Ovary (tissue), 9 donors: ENCODE measurements around the gene TRAF3IP1. TPM values are rescaled to one million over a fixed set of nuclear protein-coding genes. Genes with fewer than 3 reads are reported as not detected.

Source experiments
- DNase-seq, 5 donors: peaks; one replicate each; pipeline ENCODE4 v3.0.0-alpha.2; 2019 to 2020
- H3K27ac ChIP-seq, 2 donors: fragments of 200-600 bp; one replicate each; pipeline versions ENCODE4 v1.5.1 to v1.8.0; 2019 to 2022
- H3K27me3 ChIP-seq: fragments of 200-600 bp; one replicate; pipeline ENCODE4 v1.8.0; 2022
- H3K36me3 ChIP-seq: fragments of 200-600 bp; sonication (generic); one replicate; pipeline ENCODE4 v1.5.1; 2019
- H3K4me1 ChIP-seq: one replicate; pipeline ENCODE4 v1.8.1; 2013; ENCODE audit warnings: mild to moderate bottlenecking, moderate library complexity; ENCODE audit not compliant: insufficient read depth
- H3K4me3 ChIP-seq: fragments of 200-600 bp; sonication (generic); one replicate; pipeline ENCODE4 v1.5.1; 2017
- H3K9me3 ChIP-seq, 2 donors: fragments of 200-600 bp in 1 of 2; sonication (generic) in 1 of 2; one replicate each; pipeline versions ENCODE4 v1.5.1 to v1.8.1; 2013 to 2019; ENCODE audit warnings: mild to moderate bottlenecking in 1 of 2, moderate library complexity in 1 of 2
- CTCF ChIP-seq, 3 donors: fragments of 450-650 bp in 2 of 3; fragments of 200-600 bp in 1 of 3; IDR thresholded peaks; one replicate each; pipeline versions ENCODE4 v1.5.1 to v1.8.0; 2016 to 2022; ENCODE audit warnings: antibody characterized with exemption in 3 of 3, mild to moderate bottlenecking in 1 of 3
- EP300 ChIP-seq: sonication (generic); formaldehyde crosslinking; IDR thresholded peaks from one replicate; pipeline ENCODE4 v1.6.1; 2017; ENCODE audit warnings: antibody characterized with exemption
- POLR2A ChIP-seq: fragments of 450-650 bp; IDR thresholded peaks from one replicate; pipeline ENCODE4 v1.6.1; 2017; ENCODE audit warnings: antibody characterized with exemption, mild to moderate bottlenecking, moderate library complexity
- WGBS, 3 donors: extraction: QIAGEN DNeasy Blood & Tissue Kit in 1 of 3; methylation state at CpG; one replicate each; pipeline versions ENCODE4 v1.1.5 to v1.1.7; 2013 to 2017; 5-methylcytosine and 5-hydroxymethylcytosine counted together
- intact Hi-C, 4 donors: fragments of 100-400 bp; cut with DNase I; formaldehyde crosslinking; loops; one replicate each; pipeline versions ENCODE4 v1.11.0 to v1.15.1; 2022 to 2023
- polyA plus RNA-seq, 2 donors: library from polyadenylated mRNA; stranded (reverse); fragments of 200-250 nt in 1 of 2; fragments of 350-450 nt in 1 of 2; fragmentation: Illumina TruSeq in 1 of 2; extraction: RNeasy Lipid Tissue Mini Kit (QIAGEN cat#74804) in 1 of 2; gene quantifications; one replicate each; pipeline ENCODE4 v1.2.3, GENCODE V29; 2013 to 2014
- total RNA-seq, 7 donors: library from RNA; depleted of rRNA in 2 of 7; stranded (reverse); fragments of >200 nt in 2 of 7; fragmentation: NEBNext Ultra II Directional in 3 of 7; extraction: Animal tissue kit (Norgen Biotek cat#: 25700) in 3 of 7; gene quantifications; one replicate each; pipeline versions ENCODE4 v1.1.0 to v1.2.4, GENCODE V29; 2016 to 2023
- donor health status: DM: no; HTN: no; CAD: no; lungs with moderate emphysema.
- donor health status: DM: no; HTN: no; CAD: no.
- donor health status: Bipolar disorder and iron deficiency.
- donor health status: DM: yes; HTN: yes; CAD: no.
- donor health status: DM: no; HTN: no; CAD: no.
- donor health status: DM: yes; HTN: yes; CAD: no.

Gene TRAF3IP1
- total and polyA plus RNA-seq, 9 donors: 7.0 to 29.2 (median 19.1) TPM

GRCh38 chr2:238420878-238421694 is 100.8 kb downstream of the TRAF3IP1 start:
- Histone ChIP-seq H3K9me3 (no peaks in the 10 kb centered on the region), H3K4me3 (no peak overlapping the region), H3K27ac (no peak overlapping the region), H3K27me3 (no peaks in the 10 kb centered on the region), H3K36me3 (no peaks in the 10 kb centered on the region), H3K4me1 (peaks cover 5% of the 10 kb centered on the region)
- WGBS, 3 donors: 37 to 46% (median 39%) methylated on average over 16 of the region's 16 CpGs
- peak in 1 of 5 donors; percentile 58 for DNase-seq
- TF ChIP-seq EP300 (no peak), CTCF (IDR thresholded peaks at IDR 0.05) (no peak), POLR2A (no peak)
- intact Hi-C loops: no loop called here

DNA sequence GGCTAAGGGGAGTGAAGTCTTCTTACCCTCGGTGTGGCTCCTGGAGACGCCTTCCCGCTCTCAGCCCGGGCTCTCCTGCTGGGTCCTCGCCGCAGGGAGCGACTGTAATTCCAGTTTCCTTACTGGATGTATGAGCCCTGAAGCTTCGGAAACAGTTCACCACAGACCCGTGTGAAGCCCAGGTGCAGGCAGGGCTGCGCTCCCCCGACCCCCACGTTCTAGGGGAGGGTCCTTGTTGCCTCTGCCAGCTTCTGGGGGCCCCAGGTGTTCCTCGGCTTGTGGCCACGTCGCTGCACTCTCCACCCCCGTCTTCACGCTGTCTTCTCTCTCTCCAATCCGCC is 101.3 kb downstream of the TRAF3IP1 start:
- no peaks in the 10 kb centered on the region for H3K9me3 ChIP-seq
- intact Hi-C loops: no loop called here
- no peak overlapping the region for H3K27ac ChIP-seq
- no peaks in the 10 kb centered on the region for H3K27me3 ChIP-seq
- WGBS, 3 donors: 63 to 72% (median 69%) methylated on average over 17 to 18 of the region's 18 CpGs
- H3K36me3 ChIP-seq: no peaks in the 10 kb centered on the region
- H3K4me3 ChIP-seq: no peak overlapping the region
- H3K4me1 ChIP-seq: peaks cover 5% of the 10 kb centered on the region
- DNase-seq: no peak
- TF ChIP-seq POLR2A: no peak
- no peak for TF ChIP-seq CTCF (IDR thresholded peaks at IDR 0.05)
- TF ChIP-seq EP300: no peak

DNA sequence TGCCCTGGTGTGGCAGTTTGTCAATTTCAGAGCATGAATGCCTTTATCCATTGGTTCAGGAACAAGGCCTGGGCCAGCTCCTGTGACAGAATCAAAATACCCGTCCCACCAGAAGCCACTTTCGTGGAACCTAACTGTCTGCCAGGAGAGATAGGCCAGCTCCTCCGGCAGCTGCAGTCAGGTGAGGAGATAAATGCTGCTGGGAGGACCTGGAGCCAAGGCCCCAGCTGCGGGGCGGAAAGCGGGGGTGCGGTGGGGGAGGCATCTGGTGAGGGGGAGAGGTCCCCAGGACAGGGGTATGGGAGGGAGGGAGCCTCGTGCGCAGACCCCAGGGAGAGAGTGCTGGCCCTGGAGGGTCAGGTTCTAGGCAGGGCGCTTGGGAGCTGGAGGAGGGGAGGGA is 102.0 kb downstream of the TRAF3IP1 start:
- Histone ChIP-seq H3K4me1 (peaks cover 5% of the 10 kb centered on the region), H3K27ac (no peak overlapping the region), H3K36me3 (no peaks in the 10 kb centered on the region), H3K27me3 (no peaks in the 10 kb centered on the region), H3K9me3 (no peaks in the 10 kb centered on the region), H3K4me3 (no peak overlapping the region)
- WGBS, 3 donors: 64 to 69% (median 68%) methylated on average over 10 of the region's 10 CpGs
- TF ChIP-seq POLR2A: no peak
- no peak for TF ChIP-seq CTCF (IDR thresholded peaks at IDR 0.05)
- TF ChIP-seq EP300: no peak
- no peak for DNase-seq
- intact Hi-C loops: no loop called here

DNA sequence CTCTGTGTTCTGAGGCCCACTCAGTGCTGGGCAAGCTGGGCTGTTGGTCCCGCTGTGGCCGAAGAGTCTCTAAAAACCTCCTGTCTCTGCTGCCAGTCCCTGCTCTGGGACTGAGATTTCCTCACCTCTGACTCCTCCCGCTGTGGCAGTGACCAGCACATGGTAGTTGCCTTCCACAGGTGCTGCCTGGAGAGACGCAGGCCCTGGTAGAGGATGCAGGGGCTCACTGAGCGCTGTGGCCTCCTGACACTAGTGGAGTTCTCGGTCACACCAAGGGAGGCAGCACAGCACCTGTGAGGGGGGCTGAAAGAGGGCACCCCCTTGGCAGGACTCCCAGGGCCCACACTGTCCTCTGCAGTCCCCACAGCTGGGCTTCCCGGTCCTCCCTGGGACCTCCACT is 102.6 kb downstream of the TRAF3IP1 start:
- TF ChIP-seq POLR2A (no peak), CTCF (IDR thresholded peaks at IDR 0.05) (no peak), EP300 (no peak)
- intact Hi-C loops: no loop called here
- DNase-seq: no peak
- Histone ChIP-seq H3K36me3 (no peaks in the 10 kb centered on the region), H3K27me3 (no peaks in the 10 kb centered on the region), H3K9me3 (no peaks in the 10 kb centered on the region), H3K27ac (no peak overlapping the region), H3K4me1 (peaks cover 7% of the 10 kb centered on the region), H3K4me3 (no peak overlapping the region)
- 91 to 94% (median 91%) methylated on average over 6 to 7 of the region's 7 CpGs for WGBS, 3 donors
